DMS114 treated with DMSO at 0.1 percent for 48 hours (cell line): ENCODE measurements around the gene RASL10A.

ENCODE experiments used
- DNase-seq: peaks from one replicate; lab custom pipeline; 2025; ENCODE audit not compliant: unreplicated experiment; lab: John Stamatoyannopoulos, UW

The RASL10A gene

DNA sequence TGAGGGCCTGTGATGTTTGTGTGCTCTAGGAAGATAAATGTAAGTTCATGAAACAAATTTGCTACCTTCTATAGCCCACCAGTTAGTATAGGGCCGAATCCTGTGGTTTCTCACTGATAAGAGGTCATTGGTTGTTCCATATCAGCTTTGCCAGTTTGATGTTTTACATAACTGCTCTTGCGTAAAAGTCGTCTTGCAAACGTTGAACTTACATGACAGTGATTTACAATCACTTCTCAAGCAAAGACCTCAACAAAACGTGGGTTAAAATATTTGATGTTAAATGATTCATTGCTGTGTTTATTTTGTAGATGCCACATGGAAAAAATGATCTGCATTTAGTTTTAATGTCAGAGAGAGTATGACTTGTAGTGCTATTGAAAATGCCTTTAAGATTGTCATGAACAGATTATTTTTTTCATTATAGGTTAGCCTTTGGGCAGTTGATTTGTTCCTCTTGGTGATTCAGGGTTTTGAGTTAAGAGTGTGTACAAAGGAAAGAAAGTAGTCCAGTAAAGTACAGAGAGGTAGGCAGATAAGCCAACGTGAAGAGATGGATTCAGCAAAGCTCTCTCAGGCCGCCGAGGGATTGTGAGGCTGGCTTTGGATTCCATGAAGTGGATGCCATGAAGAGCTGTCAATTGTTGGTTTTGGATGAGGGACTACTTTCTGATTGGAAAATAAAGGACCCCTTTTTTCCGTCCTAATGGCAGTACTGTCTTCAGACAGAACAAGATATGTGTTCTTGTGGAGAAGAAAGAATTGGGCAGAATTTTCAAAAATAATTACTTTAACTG, 44.8 kb downstream of the RASL10A start:
- DNase-seq, result no peak

DNA sequence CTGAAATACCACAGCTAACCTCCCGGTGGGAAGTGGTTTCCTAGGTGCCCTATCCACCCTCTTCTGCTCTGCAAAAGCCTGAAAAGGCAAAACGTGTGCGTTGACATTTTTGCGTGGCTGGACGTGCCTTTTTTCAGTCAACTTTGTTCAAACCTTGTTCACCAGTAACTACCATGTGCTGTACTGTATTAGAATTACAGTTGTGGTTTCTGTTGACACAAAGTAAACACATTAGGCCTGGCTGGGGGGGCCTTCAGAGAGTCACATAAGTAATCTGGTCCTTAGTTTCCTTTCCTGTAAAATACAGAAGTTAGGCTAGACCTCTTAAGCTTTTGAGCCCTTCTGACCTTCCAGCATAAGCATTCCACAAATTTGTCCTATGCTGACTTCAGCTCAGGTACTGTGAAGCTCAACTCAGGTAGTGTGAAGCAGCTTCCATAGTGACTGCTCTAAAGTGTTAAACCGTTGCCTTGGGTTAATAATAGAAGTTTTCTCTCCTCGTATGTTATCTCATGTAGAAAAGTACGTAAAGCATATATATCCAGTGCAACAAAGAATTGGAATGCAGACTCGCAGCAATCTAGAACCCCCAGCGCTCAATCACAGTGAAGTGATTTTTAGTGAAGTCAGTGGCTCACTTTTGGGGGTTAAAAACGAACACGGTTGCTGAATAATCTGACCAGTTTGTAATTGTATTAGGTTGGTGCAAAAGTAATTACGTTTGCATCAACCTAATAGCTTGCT, 45.6 kb downstream of the RASL10A start:
- no peak for DNase-seq

- no peak for DNase-seq
Measured at GRCh38 chr22:29269230-29269604, 46.3 kb downstream of the RASL10A start.

DNA sequence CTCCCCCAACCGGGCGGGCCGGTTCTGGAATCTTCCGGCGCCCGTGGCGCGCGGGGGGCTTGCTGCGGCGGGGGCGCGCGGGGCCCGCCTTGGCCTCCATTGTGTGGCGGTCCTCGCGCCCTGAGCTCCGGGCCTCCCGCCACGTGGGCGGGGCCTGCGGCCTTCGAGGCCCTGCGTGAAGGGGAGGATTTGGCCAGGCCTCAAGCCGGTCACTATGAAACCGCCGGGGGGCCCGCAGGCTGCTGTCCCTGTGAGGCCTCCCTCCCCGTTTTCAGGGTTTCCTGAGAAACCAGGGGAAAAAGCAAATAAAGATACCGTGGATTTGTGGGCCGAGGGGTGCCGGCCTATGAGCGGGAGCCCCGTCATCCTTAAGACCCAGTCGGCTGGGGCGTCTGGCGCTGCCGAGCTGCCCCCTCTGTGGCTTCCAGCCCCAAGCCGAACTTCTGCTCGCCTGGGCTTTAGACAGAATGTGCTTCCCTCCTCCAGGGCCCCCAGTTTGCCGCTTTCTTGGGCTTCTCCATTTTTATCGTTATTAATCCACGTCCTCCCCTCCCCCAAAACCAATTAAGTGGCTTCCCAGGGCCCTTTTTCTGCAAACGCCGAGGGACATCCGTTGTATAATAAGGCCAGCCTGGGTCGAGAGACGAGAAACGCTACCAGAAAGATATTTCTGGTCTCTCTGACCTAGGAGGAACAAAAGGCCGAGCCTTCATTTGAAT, 46.8 kb downstream of the RASL10A start:
- no peak for DNase-seq

DNA sequence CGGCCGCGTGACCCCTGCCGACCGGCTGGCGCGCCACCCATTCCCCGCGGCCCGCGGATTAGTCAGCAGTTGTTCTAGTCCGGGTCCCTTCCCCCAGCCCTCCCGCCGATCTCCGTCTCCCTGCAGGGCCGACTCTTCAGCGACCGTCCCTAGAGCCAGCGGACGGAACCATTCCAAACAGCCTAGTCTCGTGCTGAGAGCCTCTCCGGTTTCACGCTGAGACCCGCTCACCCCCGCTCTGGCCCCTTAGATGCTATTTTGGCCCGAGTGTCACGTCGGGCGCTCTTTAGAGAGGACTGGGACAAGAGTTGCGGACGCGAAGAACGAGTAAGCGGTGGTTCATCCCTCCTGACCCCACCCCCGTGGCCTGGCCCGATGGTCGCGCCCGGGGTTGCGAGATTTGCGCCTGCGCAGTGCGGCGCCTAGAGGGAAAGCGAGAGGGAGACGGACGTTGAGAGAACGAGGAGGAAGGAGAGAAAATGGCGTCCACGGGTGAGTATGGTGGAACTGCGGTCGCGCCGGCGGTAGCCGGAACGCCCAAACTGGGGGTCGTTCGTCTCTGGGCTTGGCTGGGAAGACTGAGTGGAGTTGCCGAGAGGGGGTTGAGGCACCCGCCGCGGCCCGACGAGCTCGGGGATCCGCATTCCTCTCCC, 47.5 kb downstream of the RASL10A start, which contains the start of the genes EWSR1 and RHBDD3:
EWSR1 (plus strand) TSS at position 411 of the 653 bp plus-strand sequence; CDS start at position 480, 69 bp downstream.
RHBDD3 (minus strand) TSS at position 124 of the 653 bp plus-strand sequence. CDS start 2,355 bp downstream, outside the sequence.
- peak; percentile 85 for DNase-seq

DNA sequence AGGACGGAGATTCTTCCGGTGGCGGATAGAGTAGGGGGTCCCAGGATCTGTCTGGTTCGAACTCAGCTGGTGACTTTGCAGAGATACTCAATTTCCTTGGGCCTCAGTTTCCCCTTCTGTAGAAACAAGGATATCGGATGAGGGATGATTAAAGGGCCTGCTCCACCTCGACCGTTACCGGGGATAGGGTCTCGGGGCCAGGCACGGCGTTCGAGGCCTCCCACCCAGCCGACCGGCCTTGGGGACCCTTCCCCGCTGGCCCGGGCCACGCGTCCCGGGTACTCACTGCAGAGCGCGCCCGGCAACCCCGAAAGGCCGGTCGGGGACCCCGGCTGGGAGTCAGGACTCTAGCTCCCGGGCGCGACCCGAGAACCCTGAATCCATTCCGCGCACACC, 48.0 kb downstream of the RASL10A start:
- DNase-seq, result no peak

DNA sequence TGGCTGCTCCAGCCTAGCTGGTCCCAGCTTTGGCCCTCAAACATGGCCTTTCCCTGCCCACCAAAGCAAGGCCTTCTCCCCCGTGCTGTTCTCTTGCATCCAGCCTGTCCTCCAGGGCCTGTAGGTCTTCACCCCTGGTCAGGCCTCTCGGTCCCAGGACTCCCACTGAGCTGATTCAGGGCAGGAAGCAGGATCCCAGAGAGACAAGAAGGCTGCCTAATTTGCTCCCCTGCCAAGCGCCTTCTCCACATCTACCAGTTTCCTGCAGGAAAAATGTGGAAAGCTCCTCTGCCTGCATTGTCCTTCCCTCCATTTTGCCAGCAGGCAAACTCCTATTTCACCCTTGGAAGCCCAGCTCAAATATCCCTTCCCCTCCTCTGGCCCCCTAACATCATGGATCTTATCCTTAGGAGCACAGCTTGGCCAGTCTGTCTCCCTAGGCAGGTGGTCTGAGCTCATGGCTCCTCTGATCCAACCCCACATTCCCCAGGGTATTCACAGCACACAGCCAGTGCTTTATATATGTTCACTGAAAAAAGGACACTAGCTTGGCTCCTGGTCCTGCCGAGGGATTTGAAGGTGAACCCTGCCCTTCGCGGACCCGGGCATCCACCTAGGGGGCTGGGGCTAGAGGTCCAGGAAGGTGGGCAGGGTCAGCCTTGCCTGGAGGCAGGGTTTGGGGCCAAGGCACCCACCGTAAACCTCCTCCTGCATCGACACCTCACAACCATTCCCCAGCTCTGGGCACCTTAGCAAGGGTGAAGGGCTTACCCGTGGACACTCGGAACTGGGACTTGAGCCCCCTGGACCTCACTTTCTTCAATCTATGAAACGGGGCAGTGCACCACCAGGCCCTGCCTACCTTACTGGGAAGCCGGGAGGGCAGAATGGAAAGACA, 48.7 kb downstream of the RASL10A start:
- no peak for DNase-seq

DNA sequence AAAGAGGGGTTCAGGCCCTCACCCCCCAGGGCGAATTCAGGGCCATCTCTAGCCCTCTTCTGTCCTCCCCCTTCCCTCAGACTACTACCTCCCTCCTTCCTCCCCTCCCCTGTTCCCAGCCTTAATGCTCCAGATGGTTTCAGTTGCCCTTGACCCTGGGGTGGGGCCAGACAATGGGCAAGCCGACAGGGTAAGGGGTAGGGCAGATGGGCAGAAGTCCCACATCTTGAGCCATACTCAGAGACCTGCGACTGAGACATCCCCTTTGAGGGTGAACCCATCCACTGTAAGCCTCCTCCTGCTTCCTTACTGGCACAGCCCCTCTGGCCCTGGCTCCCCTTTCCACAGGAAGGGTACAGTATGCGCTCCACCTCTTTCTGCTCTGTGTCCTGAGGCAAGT, 49.6 kb downstream of the RASL10A start:
- no peak for DNase-seq

- DNase-seq, result no peak
Measured at GRCh38 chr22:29265305-29265704, 50.2 kb downstream of the RASL10A start.

DNA sequence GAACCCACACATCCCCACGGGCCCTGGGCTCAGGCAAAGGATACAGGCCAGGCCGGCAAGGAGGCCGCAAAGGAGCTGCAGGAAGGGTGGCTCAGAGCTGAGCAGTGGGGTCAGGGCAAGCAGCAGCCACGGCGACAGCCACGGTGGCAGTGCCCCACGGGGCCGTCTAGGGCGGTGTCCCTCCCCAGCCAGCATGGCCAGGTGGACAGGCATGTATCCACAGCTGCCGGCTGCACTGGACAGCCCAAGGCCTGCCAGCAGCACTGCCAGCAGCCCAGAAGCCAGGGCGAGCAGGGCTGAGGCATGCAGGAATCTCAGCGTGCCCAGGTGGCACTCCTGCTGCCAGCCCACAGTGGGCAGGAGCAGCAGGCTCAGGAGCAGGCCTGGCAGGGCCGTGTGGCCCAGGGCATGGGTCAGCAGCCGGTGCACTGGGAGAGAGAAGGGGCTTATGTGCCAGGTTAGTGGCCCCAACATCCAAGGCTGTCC, 51.7 kb downstream of the RASL10A start:
- DNase-seq, result no peak
